ENCODE data around the gene TPCN1. TPM values are rescaled to one million over a fixed set of nuclear protein-coding genes. Genes with fewer than 3 reads are reported as not detected.

The TPCN1 gene
- total and polyA plus RNA-seq, 2 experiments from 2014 or later, result 16.9 to 32.1 TPM

GRCh38 chr12:113239811-113240331, 18.6 kb downstream of the TPCN1 start:
- peaks cover 48% of the 10 kb centered on the region for H3K4me1 ChIP-seq (ENCODE audit: insufficient read depth)
- TF ChIP-seq EZH2phosphoT487 (IDR thresholded peaks at IDR 0.05; ENCODE audit: low read depth, severe bottlenecking, unreplicated experiment) (no peak), EZH2 (IDR thresholded peaks at IDR 0.05; ENCODE audit: borderline replicate concordance) (no peak), CTCF (IDR thresholded peaks at IDR 0.05; ENCODE audit: poor library complexity) (no peak)
- H3K36me3 ChIP-seq (replicated peaks; ENCODE audit: insufficient read depth, low read depth), result no peaks in the 10 kb centered on the region
- H3K27me3 ChIP-seq, result no peaks in the 10 kb centered on the region
- no peaks in the 10 kb centered on the region for H4K20me1 ChIP-seq (ENCODE audit: insufficient read depth, poor library complexity, severe bottlenecking)
- DNase-seq (ENCODE audit: low spot score), result peak; percentile 83
- H3K79me2 ChIP-seq, result peaks cover 4% of the 10 kb centered on the region
- peak overlapping the region; percentile 98 for H3K27ac ChIP-seq
- H3K4me3 ChIP-seq, result no peak overlapping the region
- H2AFZ ChIP-seq, result no peak overlapping the region
- 31% methylated on average over 12 of the region's 12 CpGs for WGBS (ENCODE audit: low lambda C conversion rate, missing lambda C conversion rate)
- peak overlapping the region; percentile 35 for H3K4me2 ChIP-seq
- no peaks in the 10 kb centered on the region for H3K9me2 ChIP-seq (replicated peaks; ENCODE audit: insufficient read depth)
- no peaks in the 10 kb centered on the region for H3K9me3 ChIP-seq (ENCODE audit: low read depth)

DNA sequence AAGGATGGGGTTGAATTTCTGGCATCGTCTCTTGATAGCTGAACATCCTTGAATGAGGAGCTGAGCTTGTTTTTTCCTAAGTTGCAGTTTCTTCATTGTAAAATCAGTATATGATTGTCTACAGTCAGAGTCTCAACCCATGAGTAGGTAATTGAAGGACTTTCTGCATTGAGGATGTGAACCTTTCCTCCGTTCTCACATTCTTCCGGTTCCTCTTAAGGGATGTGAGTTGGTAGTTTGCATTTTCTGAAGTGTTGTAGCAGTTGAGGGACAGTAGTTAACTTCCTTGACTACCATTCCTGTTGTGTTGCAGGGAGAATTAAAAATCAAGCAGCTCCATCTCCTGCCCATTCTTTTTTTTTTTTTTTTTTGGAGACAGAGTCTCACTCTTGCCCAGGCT, 19.1 kb downstream of the TPCN1 start:
- WGBS (ENCODE audit: low lambda C conversion rate, missing lambda C conversion rate), result 84% methylated on average over 3 of the region's 3 CpGs
- Histone ChIP-seq H3K36me3 (replicated peaks; ENCODE audit: insufficient read depth, low read depth) (no peaks in the 10 kb centered on the region), H3K4me2 (peak overlapping the region; percentile 35)

GRCh38 chr12:113241191-113242025, 20.1 kb downstream of the TPCN1 start:
- H3K9me3 ChIP-seq (ENCODE audit: low read depth), result no peaks in the 10 kb centered on the region
- H3K4me2 ChIP-seq, result peak overlapping the region; percentile 52
- no peaks in the 10 kb centered on the region for H4K20me1 ChIP-seq (ENCODE audit: insufficient read depth, poor library complexity, severe bottlenecking)
- H3K36me3 ChIP-seq (replicated peaks; ENCODE audit: insufficient read depth, low read depth), result no peaks in the 10 kb centered on the region
- 37% methylated on average over 14 of the region's 14 CpGs for WGBS (ENCODE audit: low lambda C conversion rate, missing lambda C conversion rate)
- TF ChIP-seq EZH2 (IDR thresholded peaks at IDR 0.05; ENCODE audit: borderline replicate concordance) (no peak), CTCF (IDR thresholded peaks at IDR 0.05; ENCODE audit: poor library complexity) (no peak), EZH2phosphoT487 (IDR thresholded peaks at IDR 0.05; ENCODE audit: low read depth, severe bottlenecking, unreplicated experiment) (no peak)
- H3K27me3 ChIP-seq, result no peaks in the 10 kb centered on the region
- H3K4me1 ChIP-seq (ENCODE audit: insufficient read depth), result peaks cover 56% of the 10 kb centered on the region
- no peaks in the 10 kb centered on the region for H3K9me2 ChIP-seq (replicated peaks; ENCODE audit: insufficient read depth)
- H3K4me3 ChIP-seq, result no peak overlapping the region
- peak; percentile 78 for DNase-seq (ENCODE audit: low spot score)
- H2AFZ ChIP-seq, result no peak overlapping the region
- peak overlapping the region; percentile 98 for H3K27ac ChIP-seq
- peaks cover 4% of the 10 kb centered on the region for H3K79me2 ChIP-seq

More for the DNA sequence above, 19.1 kb downstream of the TPCN1 start:
- TF ChIP-seq EZH2 (IDR thresholded peaks at IDR 0.05; ENCODE audit: borderline replicate concordance) (no peak), CTCF (IDR thresholded peaks at IDR 0.05; ENCODE audit: poor library complexity) (no peak), EZH2phosphoT487 (IDR thresholded peaks at IDR 0.05; ENCODE audit: low read depth, severe bottlenecking, unreplicated experiment) (no peak)
- Histone ChIP-seq H3K4me3 (no peak overlapping the region), H3K27me3 (no peaks in the 10 kb centered on the region), H3K4me1 (ENCODE audit: insufficient read depth) (peaks cover 52% of the 10 kb centered on the region), H4K20me1 (ENCODE audit: insufficient read depth, poor library complexity, severe bottlenecking) (no peaks in the 10 kb centered on the region), H3K27ac (peak overlapping the region; percentile 98), H3K9me2 (replicated peaks; ENCODE audit: insufficient read depth) (no peaks in the 10 kb centered on the region), H3K9me3 (ENCODE audit: low read depth) (no peaks in the 10 kb centered on the region), H2AFZ (no peak overlapping the region), H3K79me2 (peaks cover 4% of the 10 kb centered on the region)
- DNase-seq (ENCODE audit: low spot score), result no peak

Data from hepatocyte (in vitro differentiated cells).